Kidney epithelial cell (primary cell): Measurements from ENCODE around the gene ZMIZ1. TPM values are rescaled to one million over a fixed set of nuclear protein-coding genes. Genes with fewer than 3 reads are reported as not detected.

Source experiments
- DNase-seq: peaks from one replicate; pipeline ENCODE4 v3.0.0-alpha.2; 2010; ENCODE audit warnings: low read depth
- H3K27me3 ChIP-seq: 2 replicates; pipeline ENCODE4 v1.6.0; 2011; ENCODE audit warnings: low read length; ENCODE audit not compliant: control insufficient read depth, insufficient read depth
- H3K36me3 ChIP-seq: 2 replicates; pipeline ENCODE4 v1.5.1; 2011; ENCODE audit warnings: low read length; ENCODE audit not compliant: control insufficient read depth, insufficient read depth
- H3K4me3 ChIP-seq: 2 replicates; pipeline ENCODE4 v1.5.1; 2011; ENCODE audit warnings: low read depth, mild to moderate bottlenecking, control low read depth, low read length
- CTCF ChIP-seq: IDR thresholded peaks from 2 replicates; pipeline ENCODE4 v1.5.1; 2011; ENCODE audit warnings: mild to moderate bottlenecking, moderate library complexity, low read length, control low read depth, inconsistent platforms; ENCODE audit not compliant: insufficient read depth, poor library complexity, severe bottlenecking
- total RNA-seq: library from RNA; depleted of rRNA; stranded (reverse); fragments of >200 nt; gene quantifications from 2 replicates; pipeline ENCODE4 v1.2.3, GENCODE V29; 2015

ZMIZ1 gene
- total RNA-seq, 1 donor from 2014 or later, result 57.5 TPM

- no peaks in the 10 kb centered on the region for H3K36me3 ChIP-seq
- peaks cover 2% of the 10 kb centered on the region for H3K27me3 ChIP-seq
- no peak overlapping the region for H3K4me3 ChIP-seq
- TF ChIP-seq CTCF, result no peak
- no peak for DNase-seq
Observed at GRCh38 chr10:79061441-79062315, 7.1 kb upstream of the ZMIZ1 start.

GRCh38 chr10:79063071-79063491 lies 5.7 kb upstream of the ZMIZ1 start:
- Histone ChIP-seq H3K36me3 (no peaks in the 10 kb centered on the region), H3K4me3 (no peak overlapping the region), H3K27me3 (peaks cover 2% of the 10 kb centered on the region)
- DNase-seq, result no peak
- TF ChIP-seq CTCF, result no peak

GRCh38 chr10:79063661-79064492 lies 4.9 kb upstream of the ZMIZ1 start:
- H3K36me3 ChIP-seq, result no peaks in the 10 kb centered on the region
- no peak for TF ChIP-seq CTCF
- no peak for DNase-seq

GRCh38 chr10:79065091-79065551 lies 3.6 kb upstream of the ZMIZ1 start:
- no peak for TF ChIP-seq CTCF
- DNase-seq, result no peak
- no peak overlapping the region for H3K4me3 ChIP-seq
- H3K27me3 ChIP-seq, result no peaks in the 10 kb centered on the region
- H3K36me3 ChIP-seq, result no peaks in the 10 kb centered on the region

More at GRCh38 chr10:79063661-79064492, 4.9 kb upstream of the ZMIZ1 start:
- H3K27me3 ChIP-seq, result peaks cover 2% of the 10 kb centered on the region
- H3K4me3 ChIP-seq, result no peak overlapping the region

- no peaks in the 10 kb centered on the region for H3K27me3 ChIP-seq
- TF ChIP-seq CTCF, result no peak
- no peak for DNase-seq
- H3K36me3 ChIP-seq, result no peaks in the 10 kb centered on the region
- H3K4me3 ChIP-seq, result no peak overlapping the region
Observed at GRCh38 chr10:79065853-79066252, 2.9 kb upstream of the ZMIZ1 start.
